ENCODE data around the gene HM13.
"Not testable (repeated sequence)": the region's sequence is repeated elsewhere in the genome, so short reads cannot be mapped to it uniquely, and the experiment has no call there.

HM13 gene

DNA sequence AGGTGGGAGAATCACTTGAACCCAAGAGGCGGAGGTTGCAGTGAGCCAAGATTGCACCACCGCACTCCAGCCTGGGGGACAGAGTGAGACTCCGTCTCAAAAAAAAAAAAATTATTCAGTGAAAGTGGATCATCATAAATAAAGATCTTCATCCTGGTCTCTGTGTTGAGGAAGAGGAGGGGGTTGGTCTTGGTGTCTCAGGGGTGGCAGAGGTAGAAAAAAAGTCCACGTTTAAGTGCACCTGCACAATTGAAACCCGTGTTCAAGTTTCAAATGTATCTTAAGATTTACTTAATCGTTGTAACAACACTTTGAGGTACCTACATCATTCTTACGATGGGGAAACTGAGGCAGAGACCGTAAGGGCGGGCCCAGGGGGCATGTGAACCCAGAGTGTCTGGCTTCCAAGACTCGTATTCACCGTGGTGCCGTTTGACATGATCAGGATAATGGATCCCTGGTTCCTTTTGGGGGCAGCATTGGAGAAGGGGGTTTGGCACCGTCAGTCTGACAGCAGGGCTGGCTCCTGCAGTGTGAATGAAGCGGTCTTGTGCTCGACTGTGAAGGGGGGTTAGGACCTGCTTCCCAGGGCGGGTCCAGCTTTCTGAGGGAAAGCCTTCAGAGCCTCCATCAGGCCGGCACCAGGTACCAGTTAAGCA lies 57.9 kb downstream of the HM13 start:
- Histone ChIP-seq H3K4me1 (peaks cover 28% of the 10 kb centered on the region), H3K4me3 (peak overlapping the region; percentile 71), H3K9me3 (no peaks in the 10 kb centered on the region), H3K4me2 (peak overlapping the region; percentile 84), H3K27ac (peak overlapping the region; percentile 83; the same call in 1 of the 2 replicates), H3K27me3 (no peaks in the 10 kb centered on the region), H3K36me3 (peaks cover 34% of the 10 kb centered on the region), H4K20me1 (peaks cover 28% of the 10 kb centered on the region), H3K9ac (peak overlapping the region; percentile 82)
- no peak for TF ChIP-seq Cebpa-rat (IDR thresholded peaks at IDR 0.05)

DNA sequence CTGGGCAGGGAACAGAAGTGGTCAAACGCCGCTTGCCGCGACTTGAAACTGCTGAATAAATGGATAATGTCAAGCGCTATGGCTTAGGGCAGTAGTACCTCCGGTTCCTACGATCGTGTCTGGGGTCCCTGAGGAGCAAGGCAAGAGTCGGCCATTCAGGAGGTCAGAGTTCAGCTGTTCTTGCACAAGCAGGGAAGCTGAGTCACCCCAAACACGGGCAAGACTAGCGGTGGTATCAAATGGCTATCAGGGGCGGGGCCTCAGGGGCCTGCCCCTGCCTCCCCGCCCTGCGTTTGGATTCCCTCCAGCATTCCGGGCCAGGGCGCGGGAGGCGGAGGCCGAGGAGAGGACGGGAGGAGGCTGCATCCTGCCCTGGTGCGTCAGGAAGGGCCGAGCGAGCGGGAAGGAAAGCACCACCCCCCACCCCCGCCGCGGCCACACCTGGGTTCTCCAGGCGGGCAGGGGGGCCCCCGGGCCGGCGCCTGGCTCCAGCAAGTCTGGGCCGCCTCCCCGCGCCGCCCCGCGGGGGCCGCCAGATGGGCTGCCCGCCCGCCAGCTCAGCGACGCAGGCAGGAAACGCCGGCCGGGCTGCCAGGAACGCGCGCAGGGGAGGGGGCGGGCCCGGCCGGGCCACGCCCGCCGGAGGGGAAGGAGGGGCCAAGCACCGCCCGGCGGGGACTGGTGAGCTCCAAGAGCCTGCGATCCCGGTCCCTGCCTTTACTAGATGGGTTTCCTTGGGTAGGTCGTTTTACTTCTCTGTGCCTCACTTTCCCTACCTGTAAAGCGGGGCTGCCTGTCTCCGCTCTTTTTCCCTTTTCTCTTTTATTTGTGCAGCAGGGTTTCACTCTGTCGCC lies 58.7 kb downstream of the HM13 start:
- Histone ChIP-seq H3K9ac (peak overlapping the region; percentile 82), H3K4me3 (peak overlapping the region; percentile 71), H3K9me3 (no peaks in the 10 kb centered on the region), H3K27me3 (no peaks in the 10 kb centered on the region), H3K27ac (peak overlapping the region; percentile 83), H3K4me1 (peaks cover 21% of the 10 kb centered on the region), H3K4me2 (peak overlapping the region; percentile 84), H4K20me1 (peaks cover 22% of the 10 kb centered on the region), H3K36me3 (peaks cover 31% of the 10 kb centered on the region)
- TF ChIP-seq Cebpa-rat (IDR thresholded peaks at IDR 0.05), result no peak

DNA sequence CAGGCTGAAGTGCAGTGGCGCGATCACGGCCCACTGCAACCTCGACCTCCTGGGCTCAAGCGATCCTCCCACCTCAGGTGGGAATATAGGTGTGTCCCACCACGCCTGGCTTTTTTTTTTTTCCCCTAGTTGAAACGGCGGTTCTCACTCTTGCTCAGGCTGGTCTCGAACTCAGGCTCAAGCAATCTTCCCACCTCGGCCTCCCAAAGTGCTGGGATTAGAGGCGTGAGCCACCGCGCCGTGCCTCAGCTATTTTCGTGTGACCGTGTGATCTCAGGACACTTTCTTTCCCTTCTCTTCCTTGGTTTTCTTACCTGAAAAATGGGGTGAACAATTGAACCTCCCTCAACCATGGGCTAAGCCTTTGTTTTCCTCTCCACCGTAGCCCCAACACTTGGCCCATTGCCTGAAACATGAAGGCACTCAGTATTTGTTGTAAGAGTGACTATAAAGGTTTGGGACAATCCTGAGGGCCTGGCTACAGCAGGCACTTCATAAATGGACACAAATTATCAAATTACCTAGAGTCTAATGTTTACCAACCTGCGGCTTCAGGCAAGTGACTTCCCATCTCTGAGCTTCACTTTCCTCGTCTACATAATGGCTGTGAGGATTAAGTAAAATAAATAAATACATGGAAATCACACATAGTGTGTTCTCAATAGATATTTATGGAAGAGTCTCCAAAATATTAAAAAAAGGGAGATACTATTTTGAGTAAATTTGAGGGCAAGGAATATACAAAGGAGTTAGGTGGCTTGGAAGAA lies 59.5 kb downstream of the HM13 start:
- Histone ChIP-seq H4K20me1 (peaks cover 14% of the 10 kb centered on the region), H3K4me2 (peak overlapping the region; percentile 84), H3K9ac (peak overlapping the region; percentile 82), H3K9me3 (peaks cover 6% of the 10 kb centered on the region; the same call in 1 of the 2 replicates), H3K4me1 (peaks cover 15% of the 10 kb centered on the region), H3K36me3 (peaks cover 23% of the 10 kb centered on the region), H3K27me3 (no peaks in the 10 kb centered on the region), H3K4me3 (peak overlapping the region; percentile 71), H3K27ac (peak overlapping the region; percentile 28; the same call in 1 of the 2 replicates)
- no peak for TF ChIP-seq Cebpa-rat (IDR thresholded peaks at IDR 0.05)

DNA sequence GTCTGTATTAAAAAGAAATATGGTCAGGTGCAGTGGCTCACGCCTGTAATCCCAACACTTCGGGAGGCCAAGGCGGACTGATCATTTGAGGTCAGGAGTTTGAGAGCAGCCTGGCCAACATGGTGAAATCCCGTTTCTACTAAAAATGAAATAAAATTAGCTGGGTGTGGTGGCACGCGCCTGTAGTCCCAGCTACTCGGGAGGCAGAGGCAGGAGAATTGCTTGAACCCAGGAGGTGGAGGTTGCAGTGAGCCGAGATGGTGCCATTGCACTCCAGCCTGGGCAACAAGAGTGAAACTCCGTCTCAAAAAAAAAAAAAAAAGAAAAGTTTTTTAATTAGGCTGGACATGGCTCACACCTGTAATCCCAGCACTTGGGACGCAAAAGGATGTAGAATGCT lies 60.7 kb downstream of the HM13 start:
- H3K27ac ChIP-seq, H3K27me3 ChIP-seq, H3K4me2 ChIP-seq: not testable (repeated sequence)

DNA sequence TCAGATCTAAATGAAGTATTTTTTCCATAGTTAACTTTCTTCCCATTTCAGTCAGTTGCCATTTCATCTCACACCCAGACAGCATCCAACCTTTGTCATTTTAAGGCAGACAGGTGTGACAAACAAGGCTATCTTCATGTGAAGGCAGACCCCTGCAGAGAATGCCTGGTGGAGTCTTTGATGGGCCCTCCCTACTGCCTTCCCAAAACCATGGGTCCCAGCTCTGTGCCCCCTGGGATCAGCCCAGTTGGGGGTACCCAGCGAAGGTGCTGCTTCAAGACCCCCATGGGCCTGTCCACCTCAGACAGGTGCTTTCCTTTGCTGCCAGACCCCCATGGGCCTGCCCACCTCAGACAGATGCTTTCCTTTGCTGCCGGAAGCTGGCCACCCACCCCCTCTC lies 62.5 kb downstream of the HM13 start:
- H3K36me3 ChIP-seq, result no peaks in the 10 kb centered on the region
- H3K4me3 ChIP-seq, result no peak overlapping the region
- H3K9ac ChIP-seq, result no peak overlapping the region
- no peaks in the 10 kb centered on the region for H3K27me3 ChIP-seq
- no peak overlapping the region for H3K4me2 ChIP-seq
- peaks cover 15% of the 10 kb centered on the region for H3K4me1 ChIP-seq
- no peaks in the 10 kb centered on the region for H4K20me1 ChIP-seq
- peaks cover 6% of the 10 kb centered on the region; the same call in 1 of the 2 replicates for H3K9me3 ChIP-seq
- H3K27ac ChIP-seq, result no peak overlapping the region
- no peak for TF ChIP-seq Cebpa-rat (IDR thresholded peaks at IDR 0.05)

More for the DNA sequence above, 60.7 kb downstream of the HM13 start:
- H4K20me1 ChIP-seq, H3K9me3 ChIP-seq, H3K9ac ChIP-seq, H3K4me3 ChIP-seq: not testable (repeated sequence)
- H3K36me3 ChIP-seq, result peaks cover 10% of the 10 kb centered on the region
- peaks cover 15% of the 10 kb centered on the region for H3K4me1 ChIP-seq

DNA sequence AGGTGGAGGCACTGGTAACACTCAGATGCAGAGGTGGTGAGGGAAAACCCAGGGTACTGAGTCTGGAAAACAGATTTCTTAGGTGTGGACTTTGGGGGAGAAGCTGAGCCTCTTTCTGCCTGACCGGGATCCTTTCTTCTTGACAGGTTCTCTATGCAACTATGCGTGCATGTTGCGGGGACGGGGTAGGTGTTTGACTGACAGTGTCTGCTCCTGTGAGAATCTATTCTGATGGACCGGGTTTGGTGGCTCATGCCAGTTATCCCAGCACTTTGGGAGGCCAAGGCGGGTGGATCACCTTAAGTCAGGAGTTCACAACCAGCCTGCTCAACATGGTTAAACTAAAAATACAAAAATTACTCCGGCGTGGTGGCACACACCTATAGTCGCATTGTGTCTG lies 63.0 kb downstream of the HM13 start:
- no peak overlapping the region for H3K4me3 ChIP-seq
- peaks cover 6% of the 10 kb centered on the region; the same call in 1 of the 2 replicates for H3K9me3 ChIP-seq
- no peak overlapping the region for H3K4me2 ChIP-seq
- no peaks in the 10 kb centered on the region for H3K36me3 ChIP-seq
- H4K20me1 ChIP-seq, result no peaks in the 10 kb centered on the region
- H3K9ac ChIP-seq, result no peak overlapping the region
- no peak for TF ChIP-seq Cebpa-rat (IDR thresholded peaks at IDR 0.05)
- H3K27ac ChIP-seq, result no peak overlapping the region
- H3K4me1 ChIP-seq, result peaks cover 13% of the 10 kb centered on the region
- no peaks in the 10 kb centered on the region for H3K27me3 ChIP-seq

DNA sequence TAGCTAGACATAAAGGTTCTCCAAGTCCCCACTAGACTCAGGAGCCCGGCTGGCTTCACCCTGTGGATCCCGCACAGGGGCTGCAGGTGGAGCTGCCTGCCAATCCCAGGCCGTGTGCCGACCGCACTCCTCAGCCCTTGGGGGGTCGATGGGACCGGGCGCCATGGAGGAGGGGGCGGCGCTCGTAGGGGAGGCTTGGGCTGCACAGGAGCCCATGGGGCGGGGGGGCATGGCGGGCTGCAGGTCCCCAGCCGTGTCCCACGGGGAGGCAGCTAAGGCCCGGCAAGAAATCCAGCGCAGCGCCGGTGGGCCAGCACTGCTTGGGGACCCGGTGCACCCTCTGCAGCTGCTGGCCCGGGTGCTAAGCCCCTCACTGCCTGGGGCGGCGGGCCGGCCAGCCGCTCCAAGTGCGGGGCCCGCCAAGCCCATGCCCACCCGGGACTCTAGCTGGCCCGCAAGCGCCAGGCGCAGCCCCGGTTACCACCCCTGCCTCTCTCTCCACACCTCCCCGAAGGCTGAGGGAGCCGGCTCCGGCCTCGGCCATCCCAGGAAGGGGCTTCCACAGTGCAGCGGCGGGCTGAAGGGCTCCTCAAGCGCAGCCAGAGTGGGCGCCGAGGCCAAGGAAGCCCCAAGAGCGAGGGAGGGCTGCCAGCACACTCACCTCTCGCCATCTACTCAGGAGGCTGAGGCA lies 64.4 kb downstream of the HM13 start:
- Histone ChIP-seq H3K4me2 (no peak overlapping the region), H3K4me3 (no peak overlapping the region), H4K20me1 (no peaks in the 10 kb centered on the region), H3K4me1 (peaks cover 4% of the 10 kb centered on the region), H3K36me3 (no peaks in the 10 kb centered on the region), H3K9ac (no peak overlapping the region), H3K27ac (no peak overlapping the region), H3K27me3 (no peaks in the 10 kb centered on the region), H3K9me3 (peaks cover 6% of the 10 kb centered on the region; the same call in 1 of the 2 replicates)
- TF ChIP-seq Cebpa-rat (IDR thresholded peaks at IDR 0.05), result no peak

DNA sequence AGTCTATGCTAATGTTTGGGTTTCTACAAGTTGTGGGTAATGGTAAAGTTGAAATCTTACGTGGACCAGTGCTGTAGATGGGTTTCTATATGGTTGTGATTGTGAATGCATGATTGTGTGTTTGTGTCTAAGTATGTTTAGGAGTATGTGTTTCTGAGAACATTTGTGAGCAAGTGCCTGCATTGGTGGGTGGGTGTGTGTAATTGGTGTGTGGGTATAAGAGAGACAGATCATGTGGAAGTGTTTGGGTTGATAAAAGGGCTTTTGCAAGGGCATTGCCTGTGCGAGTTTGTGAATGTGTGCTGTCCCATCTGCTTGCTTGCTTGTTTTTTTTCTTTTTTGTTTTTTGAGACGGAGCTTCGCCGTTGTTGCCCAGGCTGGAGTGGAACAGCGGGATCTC lies 65.0 kb downstream of the HM13 start:
- TF ChIP-seq Cebpa-rat (IDR thresholded peaks at IDR 0.05), result no peak
- Histone ChIP-seq H4K20me1 (no peaks in the 10 kb centered on the region), H3K36me3 (no peaks in the 10 kb centered on the region), H3K4me3 (no peak overlapping the region), H3K4me2 (no peak overlapping the region), H3K27me3 (no peaks in the 10 kb centered on the region), H3K9ac (no peak overlapping the region), H3K4me1 (no peaks in the 10 kb centered on the region), H3K27ac (no peak overlapping the region), H3K9me3 (peaks cover 6% of the 10 kb centered on the region; the same call in 1 of the 2 replicates)

DNA sequence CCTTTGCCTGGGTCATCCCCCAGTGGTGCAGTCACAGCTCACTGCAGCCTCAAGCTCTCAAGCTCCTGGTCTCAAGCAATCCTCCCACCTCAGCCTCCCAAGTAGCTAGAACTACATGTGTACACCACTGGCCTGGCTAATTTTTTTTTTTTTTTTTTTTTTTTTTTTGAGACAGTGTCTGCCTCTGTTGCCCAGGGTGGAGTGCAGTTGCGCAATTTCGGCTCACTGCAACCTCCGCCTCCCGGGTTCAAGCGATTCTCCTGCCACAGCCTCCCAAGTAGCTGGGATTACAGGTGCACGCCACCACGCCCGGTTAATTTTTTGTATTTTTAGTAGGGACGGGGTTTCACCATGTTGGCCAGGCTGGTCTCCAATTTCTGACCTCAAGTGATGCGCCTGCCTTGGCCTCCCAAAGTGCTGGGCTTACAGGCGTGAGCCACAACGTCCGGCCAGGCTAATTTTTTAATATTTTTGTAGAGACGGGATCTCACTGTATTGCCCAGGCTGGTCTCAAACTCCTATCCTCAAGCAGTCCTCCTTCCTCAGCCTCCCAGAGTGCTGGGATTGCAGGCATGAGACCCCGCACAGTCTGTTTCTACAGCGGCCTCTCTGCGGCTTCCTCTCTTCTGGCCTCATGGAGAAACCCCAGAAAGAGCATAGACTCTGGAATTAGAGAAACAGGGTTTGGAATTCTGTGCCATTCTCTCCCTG lies 65.9 kb downstream of the HM13 start:
- H3K27me3 ChIP-seq, H4K20me1 ChIP-seq, H3K4me1 ChIP-seq, H3K36me3 ChIP-seq, H3K4me2 ChIP-seq, H3K9me3 ChIP-seq, H3K9ac ChIP-seq, H3K27ac ChIP-seq, H3K4me3 ChIP-seq: not testable (repeated sequence)
- TF ChIP-seq Cebpa-rat (IDR thresholded peaks at IDR 0.05), result peak; percentile 75

Measured in BLaER1 (cell line).